SU-DHL-6 (cell line): ENCODE data around the gene HK2.
"Not testable (repeated sequence)": the region's sequence is repeated elsewhere in the genome, so short reads cannot be mapped to it uniquely, and the experiment has no call there.

ENCODE experiments used
- H2AFZ ChIP-seq: fragments of 200-600 bp; sonication (generic); 2 replicates; pipeline ENCODE4 v1.6.1; 2014; ENCODE audit warnings: low read depth, mild to moderate bottlenecking, moderate library complexity, mixed read lengths, antibody characterized with exemption, low read length; ENCODE audit not compliant: severe bottlenecking
- H3F3A ChIP-seq: fragments of 200-600 bp; shearing (Covaris generic); 2 replicates; pipeline ENCODE4 v1.6.0; 2016; ENCODE audit warnings: antibody characterized with exemption, mild to moderate bottlenecking; ENCODE audit not compliant: insufficient read depth
- H3K27ac ChIP-seq: fragments of 200-600 bp; sonication (generic); 2 replicates; pipeline ENCODE4 v1.5.1; 2016; ENCODE audit warnings: low read depth, mild to moderate bottlenecking, low read length, moderate library complexity, mixed read lengths
- H3K27me3 ChIP-seq: fragments of 200-600 bp; sonication (generic), shearing (Covaris generic); 2 replicates; pipeline ENCODE4 v1.6.0; 2014; ENCODE audit warnings: mild to moderate bottlenecking, low read length
- H3K36me3 ChIP-seq: fragments of 200-600 bp; sonication (generic); 2 replicates; pipeline ENCODE4 v1.6.1; 2014; ENCODE audit warnings: mild to moderate bottlenecking, low read length, mixed read lengths
- H3K4me2 ChIP-seq: fragments of 300-600, 200-600 bp; shearing (Covaris generic), sonication (generic); 2 replicates; pipeline ENCODE4 v1.6.0; 2014; ENCODE audit warnings: low read length, low read depth, mild to moderate bottlenecking; ENCODE audit not compliant: poor library complexity, severe bottlenecking
- H3K4me3 ChIP-seq: fragments of 200-600 bp; sonication (generic); 2 replicates; pipeline ENCODE4 v1.5.1; 2014; ENCODE audit warnings: antibody characterized with exemption, low read length, mild to moderate bottlenecking, mixed read lengths; ENCODE audit not compliant: insufficient read depth, poor library complexity, severe bottlenecking
- H3K79me2 ChIP-seq: fragments of 200-600 bp; sonication (generic); 2 replicates; pipeline ENCODE4 v1.6.1; 2014; ENCODE audit warnings: mild to moderate bottlenecking, low read length, moderate library complexity; ENCODE audit not compliant: insufficient read depth
- H3K9ac ChIP-seq: fragments of 200-600 bp; sonication (generic); 2 replicates; pipeline ENCODE4 v1.7.0; 2014; ENCODE audit warnings: mild to moderate bottlenecking, low read length
- H3K9me2 ChIP-seq: fragments of 200-600 bp; sonication (generic); replicated peaks from 2 replicates; pipeline ENCODE4 v1.6.1; 2014; ENCODE audit warnings: low read length; ENCODE audit not compliant: insufficient read depth
- H3K9me3 ChIP-seq: fragments of 200-600 bp; sonication (generic); 2 replicates; pipeline ENCODE4 v1.6.1; 2014; ENCODE audit warnings: low read length, mixed read lengths; ENCODE audit not compliant: insufficient read depth
- H4K20me1 ChIP-seq: fragments of 200-600 bp; sonication (generic); 2 replicates; pipeline ENCODE4 v1.6.1; 2014; ENCODE audit warnings: low read depth, mild to moderate bottlenecking, antibody characterized with exemption, low read length, moderate library complexity, mixed read lengths
- CTCF ChIP-seq: fragments of 200-600 bp; sonication (generic); IDR thresholded peaks from one replicate; pipeline ENCODE4 v1.5.1; 2017; ENCODE audit warnings: antibody characterized with exemption, mild to moderate bottlenecking, low read length, moderate library complexity; ENCODE audit not compliant: insufficient read depth, poor library complexity, severe bottlenecking
- EZH2phosphoT487 ChIP-seq: fragments of 200-600 bp; sonication (generic), shearing (Covaris generic); conservative IDR thresholded peaks from 2 replicates; pipeline ENCODE4 v1.6.1; 2018; ENCODE audit warnings: mild to moderate bottlenecking, antibody characterized with exemption, low read length, moderate library complexity, mixed read lengths

Gene HK2

GRCh38 chr2:74894272-74894981 lies 60.5 kb downstream of the HK2 start:
- H3F3A ChIP-seq, result no peaks in the 10 kb centered on the region
- no peak overlapping the region for H3K4me3 ChIP-seq
- H2AFZ ChIP-seq, result no peak overlapping the region
- no peaks in the 10 kb centered on the region for H3K9me3 ChIP-seq
- H3K27ac ChIP-seq, result no peak overlapping the region
- H3K9me2 ChIP-seq, result no peaks in the 10 kb centered on the region
- H3K4me2 ChIP-seq, result no peak overlapping the region
- no peak for TF ChIP-seq EZH2phosphoT487
- H3K9ac ChIP-seq, result no peak overlapping the region
- H3K79me2 ChIP-seq, result no peaks in the 10 kb centered on the region
- no peaks in the 10 kb centered on the region for H3K27me3 ChIP-seq
- H3K36me3 ChIP-seq, result peaks cover 11% of the 10 kb centered on the region; the same call in 1 of the 2 replicates
- no peaks in the 10 kb centered on the region for H4K20me1 ChIP-seq

- Histone ChIP-seq H3F3A (no peaks in the 10 kb centered on the region), H3K4me2 (no peak overlapping the region), H3K36me3 (peaks cover 6% of the 10 kb centered on the region; the same call in 1 of the 2 replicates), H4K20me1 (no peaks in the 10 kb centered on the region), H3K9ac (no peak overlapping the region), H3K9me3 (no peaks in the 10 kb centered on the region), H3K4me3 (no peak overlapping the region), H3K79me2 (no peaks in the 10 kb centered on the region), H2AFZ (no peak overlapping the region), H3K27me3 (no peaks in the 10 kb centered on the region), H3K9me2 (no peaks in the 10 kb centered on the region), H3K27ac (no peak overlapping the region)
- TF ChIP-seq EZH2phosphoT487 (no peak), CTCF (no peak)
Observed at GRCh38 chr2:74895001-74895400, 61.1 kb downstream of the HK2 start.

- Histone ChIP-seq H2AFZ (no peak overlapping the region), H3F3A (no peaks in the 10 kb centered on the region), H3K36me3 (peaks cover 3% of the 10 kb centered on the region; the same call in 1 of the 2 replicates), H3K27ac (no peak overlapping the region), H3K9me2 (no peaks in the 10 kb centered on the region), H3K4me3 (no peak overlapping the region), H3K4me2 (no peak overlapping the region), H3K9ac (no peak overlapping the region), H3K9me3 (no peaks in the 10 kb centered on the region), H3K27me3 (no peaks in the 10 kb centered on the region), H3K79me2 (no peaks in the 10 kb centered on the region), H4K20me1 (no peaks in the 10 kb centered on the region)
- no peak for TF ChIP-seq CTCF
- no peak for TF ChIP-seq EZH2phosphoT487
Observed at GRCh38 chr2:74896232-74896631, 62.3 kb downstream of the HK2 start.

GRCh38 chr2:74900225-74900624 lies 66.3 kb downstream of the HK2 start:
- H3K4me2 ChIP-seq, H4K20me1 ChIP-seq, H3K9ac ChIP-seq, H3K79me2 ChIP-seq, H3K27me3 ChIP-seq, H3K27ac ChIP-seq, H3K4me3 ChIP-seq, H3F3A ChIP-seq, H3K9me3 ChIP-seq, H3K9me2 ChIP-seq, H2AFZ ChIP-seq, H3K36me3 ChIP-seq: not testable (repeated sequence)
